ENCODE data around the gene PRR22. TPM values are rescaled to one million over a fixed set of nuclear protein-coding genes. Genes with fewer than 3 reads are reported as not detected.

The PRR22 gene
- total and polyA plus RNA-seq, 2 experiments from 2014 or later = 3.6 to 9.7 TPM

DNA sequence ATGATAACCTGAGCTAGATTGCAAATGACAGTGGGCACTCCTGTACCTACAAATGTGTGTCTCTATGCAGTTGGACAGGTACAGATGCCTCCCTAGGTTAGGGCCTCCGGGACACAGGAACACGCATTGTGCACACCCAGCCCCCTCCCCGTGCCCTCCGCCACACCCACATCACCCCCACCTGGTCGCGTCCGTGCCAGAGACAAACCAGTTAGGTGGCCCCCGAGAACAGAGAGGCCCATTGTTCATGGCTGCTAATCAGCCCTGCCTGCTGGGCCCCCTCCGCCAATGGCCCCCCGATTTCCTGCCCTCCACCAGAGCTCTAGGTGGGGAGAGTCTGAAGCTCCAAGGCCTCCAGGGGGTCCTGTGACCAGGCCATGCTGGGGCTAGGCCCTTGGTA lies 34.0 kb upstream of the PRR22 start:
- H3K4me1 ChIP-seq (ENCODE audit: low read depth) = peaks cover 4% of the 10 kb centered on the region
- TF ChIP-seq, protein P1, sequence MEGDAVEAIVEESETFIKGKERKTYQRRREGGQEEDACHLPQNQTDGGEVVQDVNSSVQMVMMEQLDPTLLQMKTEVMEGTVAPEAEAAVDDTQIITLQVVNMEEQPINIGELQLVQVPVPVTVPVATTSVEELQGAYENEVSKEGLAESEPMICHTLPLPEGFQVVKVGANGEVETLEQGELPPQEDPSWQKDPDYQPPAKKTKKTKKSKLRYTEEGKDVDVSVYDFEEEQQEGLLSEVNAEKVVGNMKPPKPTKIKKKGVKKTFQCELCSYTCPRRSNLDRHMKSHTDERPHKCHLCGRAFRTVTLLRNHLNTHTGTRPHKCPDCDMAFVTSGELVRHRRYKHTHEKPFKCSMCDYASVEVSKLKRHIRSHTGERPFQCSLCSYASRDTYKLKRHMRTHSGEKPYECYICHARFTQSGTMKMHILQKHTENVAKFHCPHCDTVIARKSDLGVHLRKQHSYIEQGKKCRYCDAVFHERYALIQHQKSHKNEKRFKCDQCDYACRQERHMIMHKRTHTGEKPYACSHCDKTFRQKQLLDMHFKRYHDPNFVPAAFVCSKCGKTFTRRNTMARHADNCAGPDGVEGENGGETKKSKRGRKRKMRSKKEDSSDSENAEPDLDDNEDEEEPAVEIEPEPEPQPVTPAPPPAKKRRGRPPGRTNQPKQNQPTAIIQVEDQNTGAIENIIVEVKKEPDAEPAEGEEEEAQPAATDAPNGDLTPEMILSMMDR (IDR thresholded peaks at IDR 0.05; ENCODE audit: low read depth, low read length) = no peak
- H3K36me3 ChIP-seq = no peaks in the 10 kb centered on the region
- H3K9me3 ChIP-seq (ENCODE audit: low read depth) = no peaks in the 10 kb centered on the region
- H3K27me3 ChIP-seq = no peaks in the 10 kb centered on the region
- no peak for DNase-seq (ENCODE audit: low read depth in 1 of 2, low spot score in 1 of 2)
- no peak overlapping the region for H3K4me3 ChIP-seq
- no peak overlapping the region for H3K27ac ChIP-seq

GRCh38 chr19:5817218-5817617 lies 32.7 kb upstream of the PRR22 start:
- Histone ChIP-seq H3K4me1 (ENCODE audit: low read depth) (peaks cover 4% of the 10 kb centered on the region), H3K27ac (no peak overlapping the region), H3K36me3 (no peaks in the 10 kb centered on the region), H3K9me3 (ENCODE audit: low read depth) (no peaks in the 10 kb centered on the region), H3K4me3 (no peak overlapping the region), H3K27me3 (no peaks in the 10 kb centered on the region)
- TF ChIP-seq, protein P1 (IDR thresholded peaks at IDR 0.05; ENCODE audit: low read depth, low read length) = no peak
- no peak for DNase-seq (ENCODE audit: low read depth in 1 of 2, low spot score in 1 of 2)

DNA sequence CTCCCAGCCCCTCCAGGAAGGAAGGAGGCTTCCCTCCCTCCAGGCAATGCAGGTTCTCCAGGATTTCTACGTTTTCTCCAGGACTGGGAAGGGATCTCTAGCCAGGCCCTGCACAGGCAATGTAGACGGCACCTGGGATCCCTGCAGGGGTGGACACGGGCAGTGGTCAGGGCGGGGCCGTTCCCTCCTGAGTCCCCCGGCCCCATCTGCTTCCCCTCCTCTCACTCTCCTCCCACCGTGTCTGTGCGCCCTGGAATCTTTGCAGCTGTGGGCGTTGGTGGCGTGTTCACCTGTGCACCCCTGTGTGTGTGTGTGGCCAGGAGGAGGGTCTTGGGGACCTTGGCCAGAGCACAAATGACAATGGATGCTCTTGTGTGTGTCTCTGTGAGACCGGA lies 30.3 kb upstream of the PRR22 start:
- H3K27me3 ChIP-seq = no peaks in the 10 kb centered on the region
- TF ChIP-seq, protein P1 (IDR thresholded peaks at IDR 0.05; ENCODE audit: low read depth, low read length) = no peak
- no peak overlapping the region for H3K4me3 ChIP-seq
- no peak overlapping the region for H3K27ac ChIP-seq
- H3K9me3 ChIP-seq (ENCODE audit: low read depth) = no peaks in the 10 kb centered on the region
- H3K36me3 ChIP-seq = no peaks in the 10 kb centered on the region
- DNase-seq (ENCODE audit: low read depth in 1 of 2, low spot score in 1 of 2) = no peak
- H3K4me1 ChIP-seq (ENCODE audit: low read depth) = no peaks in the 10 kb centered on the region

DNA sequence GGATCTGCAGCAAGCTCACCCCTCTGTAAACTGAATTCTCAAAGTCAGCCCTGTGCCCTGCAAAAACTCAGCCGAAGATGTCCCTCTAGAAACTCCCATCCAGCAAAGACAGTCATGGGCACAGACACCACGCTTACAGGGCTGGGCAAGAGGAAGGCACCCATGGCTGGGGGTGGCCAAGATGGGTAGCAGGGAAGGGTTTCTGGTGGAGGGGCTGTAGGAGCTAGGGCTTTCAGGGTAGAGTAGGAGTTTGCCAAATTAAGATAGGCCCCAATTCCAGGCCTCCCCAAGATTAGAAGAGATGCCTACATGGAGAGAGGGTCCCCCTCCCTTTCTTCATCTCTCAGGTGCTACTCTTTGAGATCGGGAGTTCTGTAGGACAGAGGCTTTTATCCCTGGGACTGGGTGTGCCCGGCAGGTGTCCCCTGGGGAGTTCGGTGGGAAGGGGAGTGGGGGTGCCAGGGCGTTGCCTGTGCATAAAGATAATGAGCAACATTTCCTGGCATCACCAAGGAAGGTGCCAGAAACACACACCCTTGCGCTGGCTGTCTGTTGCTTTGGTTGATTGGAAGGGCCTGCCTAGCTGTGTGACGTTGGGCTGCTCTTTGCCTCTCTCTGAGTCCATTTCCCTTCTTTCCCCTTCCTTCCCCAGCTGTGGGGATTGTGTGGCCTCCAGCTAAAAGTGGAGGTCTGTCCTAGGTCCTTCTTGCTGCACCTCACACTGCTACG lies 29.7 kb upstream of the PRR22 start:
- Histone ChIP-seq H3K36me3 (no peaks in the 10 kb centered on the region), H3K4me1 (ENCODE audit: low read depth) (no peaks in the 10 kb centered on the region), H3K27ac (no peak overlapping the region), H3K4me3 (no peak overlapping the region), H3K9me3 (ENCODE audit: low read depth) (no peaks in the 10 kb centered on the region), H3K27me3 (no peaks in the 10 kb centered on the region)
- TF ChIP-seq, protein P1 (IDR thresholded peaks at IDR 0.05; ENCODE audit: low read depth, low read length) = no peak
- no peak for DNase-seq (ENCODE audit: low read depth in 1 of 2, low spot score in 1 of 2)

DNA sequence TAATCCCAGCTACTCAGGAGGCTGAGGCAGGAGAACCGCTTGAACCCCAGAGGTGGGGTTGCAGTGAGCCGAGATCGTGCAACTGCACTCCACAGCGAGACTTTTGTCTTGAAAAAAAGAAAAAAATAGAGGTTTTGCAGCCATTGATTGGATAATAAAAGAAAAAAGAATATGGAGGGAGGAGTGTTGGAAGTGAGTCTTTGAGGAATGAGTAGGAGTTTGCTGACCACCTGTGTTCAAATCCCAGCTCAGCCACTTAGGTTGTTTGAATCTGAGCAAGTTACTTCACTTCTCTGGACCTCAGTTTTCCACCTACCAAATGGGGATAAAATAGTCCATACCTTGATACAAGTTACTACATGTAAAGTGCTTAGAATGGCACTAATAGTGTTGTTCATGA lies 26.6 kb upstream of the PRR22 start:
- Histone ChIP-seq H3K27ac (no peak overlapping the region), H3K4me1 (ENCODE audit: low read depth) (peaks cover 2% of the 10 kb centered on the region), H3K27me3 (no peaks in the 10 kb centered on the region), H3K9me3 (ENCODE audit: low read depth) (no peaks in the 10 kb centered on the region), H3K4me3 (no peak overlapping the region), H3K36me3 (no peaks in the 10 kb centered on the region)
- TF ChIP-seq, protein P1 (IDR thresholded peaks at IDR 0.05; ENCODE audit: low read depth, low read length) = no peak
- no peak for DNase-seq (ENCODE audit: low read depth in 1 of 2, low spot score in 1 of 2)
